Gastroesophageal sphincter (tissue), 4 donors: ENCODE data around the gene KCNJ11. TPM values are rescaled to one million over a fixed set of nuclear protein-coding genes. Genes with fewer than 3 reads are reported as not detected.

Experiments used
- ATAC-seq: fragments of 150-250 bp; one replicate; pipeline ENCODE4 v1.9.1; 2016; ENCODE audit warnings: mild to moderate bottlenecking, moderate library complexity
- H3K27ac ChIP-seq, 4 donors: fragments of 200-600 bp; sonication (generic) in 3 of 4; 1 replicate in 3 of 4; 2 replicates in 1 of 4; pipeline ENCODE4 v1.5.1; 2016 to 2019
- H3K27me3 ChIP-seq: fragments of 200-600 bp; sonication (generic); one replicate; pipeline ENCODE4 v1.5.1; 2019
- H3K36me3 ChIP-seq, 2 donors: fragments of 200-600 bp; sonication (generic); one replicate each; pipeline ENCODE4 v1.5.1; 2019; ENCODE audit warnings: control low read depth in 1 of 2
- H3K4me1 ChIP-seq, 3 donors: fragments of 200-600 bp; sonication (generic); 1 replicate in 2 of 3; 2 replicates in 1 of 3; pipeline ENCODE4 v1.5.1; 2016 to 2019; ENCODE audit warnings: control low read depth in 2 of 3
- H3K4me3 ChIP-seq, 2 donors: fragments of 200-600 bp; sonication (generic); one replicate each; pipeline ENCODE4 v1.5.1; 2019; ENCODE audit warnings: mild to moderate bottlenecking in 1 of 2, moderate library complexity in 1 of 2
- H3K9me3 ChIP-seq, 3 donors: fragments of 200-600 bp; sonication (generic); one replicate each; pipeline ENCODE4 v1.5.1; 2017 to 2019; ENCODE audit warnings: control low read depth in 2 of 3
- EP300 ChIP-seq: sonication (generic); formaldehyde crosslinking; IDR thresholded peaks from one replicate; pipeline ENCODE4 v1.6.1; 2017; ENCODE audit warnings: antibody characterized with exemption, mild to moderate bottlenecking
- POLR2A ChIP-seq, 2 donors: fragments of 450-650 bp; IDR thresholded peaks; one replicate each; pipeline ENCODE4 v1.6.1; 2017; ENCODE audit warnings: antibody characterized with exemption in 2 of 2, mild to moderate bottlenecking in 2 of 2, moderate library complexity in 1 of 2
- POLR2AphosphoS5 ChIP-seq: sonication (generic); formaldehyde crosslinking; IDR thresholded peaks from one replicate; pipeline ENCODE4 v1.6.1; 2017; ENCODE audit warnings: antibody characterized with exemption
- WGBS, 2 donors: methylation state at CpG; one replicate each; pipeline ENCODE4 v1.1.5; 2018; ENCODE audit warnings: low coverage in 1 of 2; 5-methylcytosine and 5-hydroxymethylcytosine counted together
- total RNA-seq, 4 donors: library from RNA; depleted of rRNA; stranded (reverse); fragments of >200 nt; gene quantifications; one replicate each; pipeline ENCODE4 v1.1.0, GENCODE V29; 2016
- TF ChIP-seq, protein P1 (sequence below), 4 experiments: fragments of 200-600 bp in 2 of 4; fragments of 450-650 bp in 2 of 4; sonication (generic) in 1 of 4; IDR thresholded peaks; one replicate each; pipeline ENCODE4 v1.5.1; 2017 to 2019; ENCODE audit warnings: antibody characterized with exemption in 4 of 4, mild to moderate bottlenecking in 2 of 4, moderate library complexity in 2 of 4

The KCNJ11 gene
- total RNA-seq, 4 donors from 2014 or later = 0.67 to 4.0 (median 2.8) TPM

DNA sequence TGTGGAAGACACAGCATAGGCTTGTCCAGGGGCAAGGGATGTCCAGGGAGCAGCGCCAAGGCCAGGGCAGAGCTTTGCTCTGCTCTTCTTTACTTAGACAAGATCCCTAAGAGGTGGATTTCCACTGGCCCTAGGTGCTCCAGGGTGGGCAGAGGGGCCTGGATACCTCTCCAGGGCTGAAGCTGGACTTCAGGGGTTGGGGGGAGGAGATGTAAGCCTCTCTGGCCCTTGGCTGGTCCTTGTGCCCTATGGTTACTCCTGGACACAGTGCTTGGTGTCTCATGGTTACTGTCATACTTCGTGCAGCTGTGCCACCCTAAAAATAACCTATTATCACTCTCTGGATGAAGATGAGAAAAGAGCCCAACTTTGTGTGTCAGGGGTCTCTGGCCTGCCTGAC is 12.9 kb upstream of the KCNJ11 start:
- no peaks in the 10 kb centered on the region for H3K27me3 ChIP-seq
- H3K27ac ChIP-seq = no peak overlapping the region
- no peak overlapping the region for H3K4me3 ChIP-seq
- H3K9me3 ChIP-seq = no peaks in the 10 kb centered on the region
- H3K36me3 ChIP-seq = no peaks in the 10 kb centered on the region
- peaks cover 0 to 14% (median 3%) of the 10 kb centered on the region in 3 donors for H3K4me1 ChIP-seq
- no peak for ATAC-seq
- WGBS, 2 donors = 80 to 100% methylated on average over 1 of the region's 2 CpGs
- TF ChIP-seq POLR2A (IDR thresholded peaks at IDR 0.05) (no peak), POLR2AphosphoS5 (no peak), EP300 (no peak)
- TF ChIP-seq, protein P1, sequence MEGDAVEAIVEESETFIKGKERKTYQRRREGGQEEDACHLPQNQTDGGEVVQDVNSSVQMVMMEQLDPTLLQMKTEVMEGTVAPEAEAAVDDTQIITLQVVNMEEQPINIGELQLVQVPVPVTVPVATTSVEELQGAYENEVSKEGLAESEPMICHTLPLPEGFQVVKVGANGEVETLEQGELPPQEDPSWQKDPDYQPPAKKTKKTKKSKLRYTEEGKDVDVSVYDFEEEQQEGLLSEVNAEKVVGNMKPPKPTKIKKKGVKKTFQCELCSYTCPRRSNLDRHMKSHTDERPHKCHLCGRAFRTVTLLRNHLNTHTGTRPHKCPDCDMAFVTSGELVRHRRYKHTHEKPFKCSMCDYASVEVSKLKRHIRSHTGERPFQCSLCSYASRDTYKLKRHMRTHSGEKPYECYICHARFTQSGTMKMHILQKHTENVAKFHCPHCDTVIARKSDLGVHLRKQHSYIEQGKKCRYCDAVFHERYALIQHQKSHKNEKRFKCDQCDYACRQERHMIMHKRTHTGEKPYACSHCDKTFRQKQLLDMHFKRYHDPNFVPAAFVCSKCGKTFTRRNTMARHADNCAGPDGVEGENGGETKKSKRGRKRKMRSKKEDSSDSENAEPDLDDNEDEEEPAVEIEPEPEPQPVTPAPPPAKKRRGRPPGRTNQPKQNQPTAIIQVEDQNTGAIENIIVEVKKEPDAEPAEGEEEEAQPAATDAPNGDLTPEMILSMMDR (IDR thresholded peaks at IDR 0.05) = no peak

GRCh38 chr11:17400048-17400775 is 11.8 kb upstream of the KCNJ11 start:
- Histone ChIP-seq H3K27ac (no peak overlapping the region), H3K9me3 (no peaks in the 10 kb centered on the region), H3K4me3 (no peak overlapping the region), H3K27me3 (no peaks in the 10 kb centered on the region), H3K36me3 (no peaks in the 10 kb centered on the region), H3K4me1 (peaks cover 0 to 3% (median 0%) of the 10 kb centered on the region in 3 donors)
- 88% methylated on average over 12 to 14 of the region's 19 CpGs for WGBS, 2 donors
- no peak for ATAC-seq
- TF ChIP-seq POLR2AphosphoS5 = no peak
- TF ChIP-seq POLR2A (IDR thresholded peaks at IDR 0.05) = no peak
- TF ChIP-seq EP300 = no peak

- Histone ChIP-seq H3K27me3 (no peaks in the 10 kb centered on the region), H3K27ac (no peak overlapping the region), H3K4me1 (no peaks in the 10 kb centered on the region), H3K36me3 (no peaks in the 10 kb centered on the region), H3K4me3 (no peak overlapping the region), H3K9me3 (no peaks in the 10 kb centered on the region)
- no peak for ATAC-seq
- TF ChIP-seq POLR2A (IDR thresholded peaks at IDR 0.05) = no peak
- no peak for TF ChIP-seq POLR2AphosphoS5
- no peak for TF ChIP-seq EP300
- TF ChIP-seq, protein P1 (IDR thresholded peaks at IDR 0.05) = no peak
Observed at GRCh38 chr11:17399236-17399635, 10.8 kb upstream of the KCNJ11 start.

DNA sequence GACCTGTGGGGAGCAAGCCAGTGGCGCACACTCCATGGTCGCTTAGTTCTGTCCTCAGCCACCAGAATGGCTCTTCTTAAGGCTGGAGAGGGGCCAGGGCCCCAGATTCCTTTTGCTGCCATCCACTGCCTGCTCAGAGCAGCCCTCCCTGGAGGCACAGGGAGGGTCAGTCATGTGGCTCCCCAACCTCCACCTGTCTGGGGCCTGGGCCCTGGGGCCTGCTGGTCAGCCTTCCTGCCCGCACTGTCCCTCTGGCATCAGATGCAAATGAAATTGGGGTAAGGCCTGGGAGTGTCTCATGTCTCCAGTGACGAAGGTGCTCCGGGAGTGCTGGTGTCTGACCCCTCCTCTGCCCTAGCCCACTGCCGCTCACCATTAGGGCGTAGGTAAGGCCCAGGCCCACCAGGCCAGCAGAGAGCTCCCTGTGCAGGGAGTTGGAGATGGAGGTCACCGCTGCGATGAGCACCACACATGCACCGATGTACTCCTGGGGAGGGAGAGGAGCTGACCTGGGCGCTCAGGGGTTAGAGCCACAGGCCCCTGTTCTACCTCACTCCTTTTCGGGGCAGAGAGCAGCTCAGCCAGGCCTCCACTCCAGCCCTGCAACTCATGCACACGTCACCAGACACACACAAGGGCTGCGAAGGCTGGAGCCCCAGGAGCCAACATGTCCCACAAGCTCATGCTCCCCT is 9.0 kb upstream of the KCNJ11 start:
- H3K9me3 ChIP-seq = no peaks in the 10 kb centered on the region
- H3K27ac ChIP-seq = no peak overlapping the region
- no peak for ATAC-seq
- no CpG with 5 or more reads among the region's 14 CpGs for WGBS, 2 donors
- no peaks in the 10 kb centered on the region for H3K27me3 ChIP-seq
- no peak overlapping the region for H3K4me3 ChIP-seq
- H3K4me1 ChIP-seq = no peaks in the 10 kb centered on the region
- TF ChIP-seq, protein P1 (IDR thresholded peaks at IDR 0.05) = no peak
- no peak for TF ChIP-seq POLR2AphosphoS5
- no peak for TF ChIP-seq POLR2A (IDR thresholded peaks at IDR 0.05)
- TF ChIP-seq EP300 = no peak
- no peaks in the 10 kb centered on the region for H3K36me3 ChIP-seq

DNA sequence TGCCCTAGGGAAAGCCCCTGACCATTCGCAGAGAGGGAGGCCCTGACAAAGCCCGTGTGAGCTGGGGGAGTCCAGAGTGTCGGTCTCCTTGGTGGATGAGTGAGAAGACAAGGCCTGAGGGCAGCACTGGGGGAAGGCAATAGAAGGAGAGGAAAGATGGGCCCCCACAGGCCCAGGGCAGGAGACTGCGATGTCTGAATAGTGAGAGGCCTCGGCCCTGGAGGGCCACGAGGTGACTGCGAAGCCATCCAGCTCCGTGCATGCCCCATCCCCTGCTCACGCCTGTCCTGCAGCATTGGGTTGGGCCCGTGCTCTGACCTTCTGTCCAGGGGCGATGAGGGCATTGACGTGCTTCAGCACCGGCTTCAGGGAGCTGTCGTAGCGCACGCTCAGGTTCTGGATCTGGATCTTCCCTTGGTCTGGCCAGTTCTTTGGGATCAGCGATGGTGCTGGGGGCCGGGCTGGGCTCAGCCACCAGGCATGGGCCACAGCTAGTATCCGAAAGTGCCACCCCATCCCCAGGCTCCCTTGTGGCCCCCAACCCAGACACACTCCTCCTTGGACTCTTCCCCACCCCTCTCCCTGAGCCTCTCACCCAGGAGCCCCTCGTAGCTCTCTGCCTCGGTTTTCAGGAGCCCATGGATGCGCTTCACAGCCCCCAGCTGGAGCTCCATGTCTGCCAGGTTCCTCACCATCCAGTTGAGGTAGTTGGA is 8.3 kb upstream of the KCNJ11 start:
- Histone ChIP-seq H3K27me3 (no peaks in the 10 kb centered on the region), H3K36me3 (no peaks in the 10 kb centered on the region), H3K4me3 (no peak overlapping the region), H3K9me3 (no peaks in the 10 kb centered on the region), H3K4me1 (no peaks in the 10 kb centered on the region), H3K27ac (no peak overlapping the region)
- TF ChIP-seq, protein P1 (IDR thresholded peaks at IDR 0.05) = no peak
- TF ChIP-seq POLR2A (IDR thresholded peaks at IDR 0.05) (no peak), POLR2AphosphoS5 (no peak), EP300 (no peak)
- ATAC-seq = no peak
- WGBS, 2 donors = 80 to 93% methylated on average over 1 to 10 of the region's 22 CpGs
